SHP77 (cell line): ENCODE measurements around the gene NT5DC3.

ENCODE experiments used
- DNase-seq, 2 experiments: peaks; one replicate each; lab custom pipeline; 2025; lab: John Stamatoyannopoulos, UW

The NT5DC3 gene

GRCh38 chr12:103840876-103841689 is at the start of gene NT5DC3:
Gene NT5DC3 (minus strand): TSS chr12:103841234. CDS start chr12:103841156, 78 bp downstream.
- peak; percentile 36 to 86 for DNase-seq

GRCh38 chr12:103887738-103888137 is 46.7 kb upstream of the NT5DC3 start:
- no peak for DNase-seq

GRCh38 chr12:103886195-103886797 is 45.3 kb upstream of the NT5DC3 start:
- DNase-seq = no peak

- DNase-seq = peak in 1 of 2 experiments; percentile 26
These were observed 43.3 kb upstream of the NT5DC3 start for GRCh38 chr12:103884316-103884715.

- DNase-seq = no peak
These were observed 42.9 kb upstream of the NT5DC3 start for GRCh38 chr12:103883908-103884307.

- DNase-seq = no peak
These were observed 42.0 kb upstream of the NT5DC3 start for GRCh38 chr12:103882861-103883596.

- no peak for DNase-seq
These were observed 40.2 kb upstream of the NT5DC3 start for GRCh38 chr12:103881261-103881660.

- DNase-seq = peak; percentile 27 to 32
These were observed 39.5 kb upstream of the NT5DC3 start for GRCh38 chr12:103880299-103881142.

GRCh38 chr12:103879878-103880277 is 38.8 kb upstream of the NT5DC3 start:
- no peak for DNase-seq

- no peak for DNase-seq
These were observed 38.1 kb upstream of the NT5DC3 start for GRCh38 chr12:103879048-103879692.

GRCh38 chr12:103877934-103878510 is 37.0 kb upstream of the NT5DC3 start:
- peak; percentile 77 to 85 for DNase-seq

GRCh38 chr12:103877288-103877687 is 36.3 kb upstream of the NT5DC3 start:
- DNase-seq = no peak

- DNase-seq = no peak
These were observed 34.6 kb upstream of the NT5DC3 start for GRCh38 chr12:103875666-103876065.

- DNase-seq = no peak
These were observed 27.2 kb upstream of the NT5DC3 start for GRCh38 chr12:103868215-103868614.

- no peak for DNase-seq
These were observed 24.2 kb upstream of the NT5DC3 start for GRCh38 chr12:103865151-103865730.

GRCh38 chr12:103864710-103865109 is 23.7 kb upstream of the NT5DC3 start:
- DNase-seq = no peak

- no peak for DNase-seq
These were observed 18.0 kb upstream of the NT5DC3 start for GRCh38 chr12:103858953-103859601.

GRCh38 chr12:103858335-103858734 is 17.3 kb upstream of the NT5DC3 start:
- no peak for DNase-seq

- no peak for DNase-seq
These were observed 16.1 kb upstream of the NT5DC3 start for GRCh38 chr12:103857164-103857563.
